ENCODE measurements around the gene DPM1.
A peak's percentile ranks its signal among the peaks of the same experiment; 100 is the strongest.

The DPM1 gene

GRCh38 chr20:50929299-50930138 lies 28.8 kb downstream of the DPM1 start:
- peak; percentile 77 for DNase-seq

GRCh38 chr20:50928469-50928868 lies 29.9 kb downstream of the DPM1 start:
- DNase-seq = no peak

- no peak for DNase-seq
Measured at GRCh38 chr20:50926530-50926929, 31.8 kb downstream of the DPM1 start.

- DNase-seq = no peak
Measured at GRCh38 chr20:50924261-50924920, 33.9 kb downstream of the DPM1 start.

GRCh38 chr20:50921803-50922501 lies 36.4 kb downstream of the DPM1 start:
- DNase-seq = no peak

GRCh38 chr20:50920997-50921396 lies 37.3 kb downstream of the DPM1 start:
- DNase-seq = no peak

- DNase-seq = no peak
Measured at GRCh38 chr20:50919567-50919966, 38.8 kb downstream of the DPM1 start.

GRCh38 chr20:50918403-50918802 lies 39.9 kb downstream of the DPM1 start:
- DNase-seq = no peak

GRCh38 chr20:50916934-50917333 lies 41.4 kb downstream of the DPM1 start:
- DNase-seq = no peak

GRCh38 chr20:50916257-50916656 lies 42.1 kb downstream of the DPM1 start:
- DNase-seq = no peak

- DNase-seq = no peak
Measured at GRCh38 chr20:50915424-50915823, 42.9 kb downstream of the DPM1 start.

- DNase-seq = no peak
Measured at GRCh38 chr20:50913690-50914375, 44.5 kb downstream of the DPM1 start.

- DNase-seq = no peak
Measured at GRCh38 chr20:50911716-50912115, 46.6 kb downstream of the DPM1 start.

GRCh38 chr20:50911030-50911429 lies 47.3 kb downstream of the DPM1 start:
- DNase-seq = no peak

GRCh38 chr20:50909413-50909812 lies 48.9 kb downstream of the DPM1 start:
- no peak for DNase-seq

- no peak for DNase-seq
Measured at GRCh38 chr20:50904067-50904570, 54.2 kb downstream of the DPM1 start.

- no peak for DNase-seq
Measured at GRCh38 chr20:50903353-50904051, 54.8 kb downstream of the DPM1 start.

- no peak for DNase-seq
Measured at GRCh38 chr20:50901301-50901700, 57.0 kb downstream of the DPM1 start.

GRCh38 chr20:50900261-50900660 lies 58.1 kb downstream of the DPM1 start:
- no peak for DNase-seq

GRCh38 chr20:50898475-50898874 lies 59.9 kb downstream of the DPM1 start:
- DNase-seq = no peak

GRCh38 chr20:50895111-50895830 lies 63.1 kb downstream of the DPM1 start:
- no peak for DNase-seq

- DNase-seq = no peak
Measured at GRCh38 chr20:50893620-50894019, 64.7 kb downstream of the DPM1 start.

Data from NCI-H2081 treated with DMSO at 0.1 percent for 48 hours (cell line).